NT2/D1 (cell line): ENCODE results near the gene ARHGEF4.

Experiments
- DNase-seq: peaks from one replicate; pipeline ENCODE4 v3.0.0-alpha.2; 2011; ENCODE audit warnings: low read depth, low spot score
- H3K27me3 ChIP-seq: 2 replicates; pipeline ENCODE4 v1.6.0; 2011; ENCODE audit warnings: mild to moderate bottlenecking; ENCODE audit not compliant: insufficient read length, insufficient read depth
- H3K36me3 ChIP-seq: 2 replicates; pipeline ENCODE4 v1.6.1; 2011; ENCODE audit warnings: mild to moderate bottlenecking, low read length, mixed read lengths; ENCODE audit not compliant: insufficient read depth, insufficient read length
- H3K4me1 ChIP-seq: 2 replicates; pipeline ENCODE4 v1.5.1; 2011; ENCODE audit not compliant: insufficient read depth, insufficient read length
- H3K4me3 ChIP-seq: 2 replicates; pipeline ENCODE4 v1.5.1; 2011; ENCODE audit warnings: low read depth; ENCODE audit not compliant: insufficient read length
- H3K9ac ChIP-seq: 2 replicates; pipeline ENCODE4 v1.6.0; 2011; ENCODE audit warnings: low read depth; ENCODE audit not compliant: insufficient read length
- H3K9me3 ChIP-seq: 2 replicates; pipeline ENCODE4 v1.5.1; 2011; ENCODE audit warnings: mild to moderate bottlenecking, low read length; ENCODE audit not compliant: insufficient read depth
- SUZ12 ChIP-seq: IDR thresholded peaks from 2 replicates; pipeline ENCODE4 v1.6.1; 2011; ENCODE audit not compliant: insufficient read length, insufficient read depth; ENCODE audit errors: extremely low read depth
- YY1 ChIP-seq: IDR thresholded peaks from 2 replicates; pipeline ENCODE4 v1.6.1; 2011; ENCODE audit not compliant: insufficient read length, insufficient read depth
- ZNF274 ChIP-seq: IDR thresholded peaks from 2 replicates; pipeline ENCODE4 v1.6.1; 2011; ENCODE audit warnings: mild to moderate bottlenecking, low read depth, low read length

ARHGEF4 gene

DNA sequence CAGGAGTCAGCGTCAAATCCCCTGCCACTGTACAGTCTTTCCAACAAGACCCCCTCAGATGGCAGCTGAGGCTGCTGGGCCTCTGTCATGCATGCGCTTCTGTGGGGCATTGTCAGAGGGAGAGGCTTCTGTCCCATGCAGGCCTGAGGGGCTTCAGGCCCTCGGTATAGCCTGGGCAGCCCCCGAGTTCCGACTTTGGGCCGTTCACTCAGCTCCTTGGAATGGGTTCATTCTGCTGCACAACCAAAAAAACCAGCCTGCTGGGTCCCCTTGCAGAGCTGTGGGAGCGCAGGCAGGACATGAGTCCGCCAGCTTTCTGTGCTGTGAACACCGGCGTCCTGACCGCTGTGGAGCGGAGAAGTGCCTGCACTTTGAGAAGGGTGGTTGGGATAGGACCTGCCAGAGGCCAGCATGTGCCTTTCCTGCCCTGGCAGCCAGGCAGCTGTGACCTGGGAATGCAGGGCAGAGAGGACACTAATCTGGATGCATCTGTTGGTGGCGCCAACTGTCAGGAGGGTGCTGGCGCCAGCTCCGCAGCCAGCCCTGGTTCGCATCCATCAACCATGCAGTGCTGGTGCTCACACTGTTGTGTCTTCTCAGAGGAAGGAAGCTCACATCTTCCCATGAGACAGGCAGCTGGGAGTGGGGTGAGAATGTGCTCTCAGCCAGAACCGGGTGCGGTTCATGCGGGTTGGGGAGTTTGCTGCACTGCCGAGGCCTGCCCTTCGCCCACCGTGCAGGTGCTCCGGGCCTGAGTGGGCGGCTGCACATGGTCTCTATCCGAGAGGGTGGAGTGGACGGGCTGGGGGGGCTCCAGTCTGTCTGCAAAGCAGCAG lies 14.3 kb downstream of the ARHGEF4 start:
- peaks cover 10% of the 10 kb centered on the region; the same call in 1 of the 2 replicates for H3K9me3 ChIP-seq
- TF ChIP-seq YY1 (no peak), ZNF274 (no peak), SUZ12 (no peak)
- peaks cover 3% of the 10 kb centered on the region for H3K36me3 ChIP-seq
- no peak overlapping the region for H3K9ac ChIP-seq
- DNase-seq = no peak
- no peaks in the 10 kb centered on the region for H3K27me3 ChIP-seq
- peaks cover 11% of the 10 kb centered on the region for H3K4me1 ChIP-seq
- H3K4me3 ChIP-seq = no peak overlapping the region

DNA sequence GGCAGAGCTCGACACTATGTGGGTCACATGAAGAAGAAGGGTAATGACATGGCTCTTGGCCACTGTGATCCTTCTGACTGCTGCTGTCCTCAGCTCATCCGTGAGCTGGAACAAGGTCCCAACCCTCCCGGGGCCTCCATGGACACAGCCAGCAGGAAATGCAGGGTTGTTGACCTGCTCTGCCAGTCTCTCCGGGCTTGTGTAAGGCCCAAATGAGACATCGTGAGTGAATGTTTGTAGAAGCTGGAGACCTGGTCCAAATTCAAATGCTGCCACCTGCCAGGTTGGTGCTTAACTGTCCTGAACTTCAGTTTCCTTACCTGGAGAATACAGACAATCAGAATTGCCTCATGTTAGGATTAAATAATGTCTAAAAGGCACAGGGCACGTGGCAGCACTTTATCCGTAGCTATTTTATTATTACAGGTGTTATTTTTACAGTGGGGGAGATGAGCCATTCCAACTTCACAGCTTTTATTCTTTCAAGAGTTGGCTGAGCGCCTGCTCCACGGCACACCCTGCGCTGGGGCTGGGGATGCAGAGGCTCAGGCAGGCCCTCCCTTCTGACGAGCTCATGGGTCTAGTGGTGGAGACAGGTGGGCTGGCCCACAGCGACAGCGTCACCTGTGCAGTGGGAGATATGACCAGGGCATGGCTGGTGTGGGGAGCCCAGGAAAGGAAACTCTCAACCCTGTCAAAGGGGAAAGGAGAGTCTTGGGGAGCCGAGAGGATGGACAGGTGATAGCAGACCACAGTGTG lies 15.1 kb downstream of the ARHGEF4 start:
- H3K4me3 ChIP-seq = no peak overlapping the region
- TF ChIP-seq ZNF274 (no peak), SUZ12 (no peak), YY1 (no peak)
- H3K9ac ChIP-seq = no peak overlapping the region
- no peak for DNase-seq
- peaks cover 13% of the 10 kb centered on the region; the same call in 1 of the 2 replicates for H3K9me3 ChIP-seq
- H3K27me3 ChIP-seq = no peaks in the 10 kb centered on the region
- H3K4me1 ChIP-seq = peaks cover 11% of the 10 kb centered on the region
- peaks cover 3% of the 10 kb centered on the region for H3K36me3 ChIP-seq

DNA sequence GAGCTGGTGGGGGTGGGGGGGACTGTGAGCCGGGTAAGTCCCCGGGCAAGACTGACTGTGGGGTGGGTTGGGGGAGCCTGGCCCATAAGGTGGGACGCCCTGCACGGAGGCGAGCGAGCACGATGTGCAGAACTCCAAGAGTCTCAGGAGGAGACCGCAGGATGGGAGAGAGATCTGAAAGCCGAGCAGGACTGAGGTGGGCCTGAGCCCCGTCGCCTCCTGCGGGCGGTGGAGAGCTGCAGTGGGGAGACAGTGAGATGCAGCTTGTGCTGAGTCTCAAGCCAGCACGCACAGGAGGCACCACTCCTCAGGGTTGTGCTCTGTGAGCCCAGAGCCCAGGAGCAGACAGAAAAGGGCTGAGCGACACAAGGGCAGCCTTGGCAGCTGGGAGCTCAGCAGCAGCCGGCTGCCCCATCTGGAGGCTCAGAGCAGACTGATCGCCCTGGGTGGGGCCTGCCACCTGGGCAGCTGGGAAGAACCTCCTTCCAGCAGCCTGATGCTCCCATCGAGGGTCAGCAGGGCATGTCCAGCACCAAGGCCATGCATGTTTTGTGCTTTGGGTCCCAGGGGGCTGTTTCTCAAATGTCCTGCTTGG lies 15.9 kb downstream of the ARHGEF4 start:
- Histone ChIP-seq H3K27me3 (no peaks in the 10 kb centered on the region), H3K9me3 (peaks cover 13% of the 10 kb centered on the region; the same call in 1 of the 2 replicates), H3K4me1 (peaks cover 11% of the 10 kb centered on the region), H3K36me3 (peaks cover 3% of the 10 kb centered on the region), H3K4me3 (no peak overlapping the region), H3K9ac (no peak overlapping the region)
- DNase-seq = no peak
- TF ChIP-seq SUZ12 = no peak
- no peak for TF ChIP-seq ZNF274
- no peak for TF ChIP-seq YY1

DNA sequence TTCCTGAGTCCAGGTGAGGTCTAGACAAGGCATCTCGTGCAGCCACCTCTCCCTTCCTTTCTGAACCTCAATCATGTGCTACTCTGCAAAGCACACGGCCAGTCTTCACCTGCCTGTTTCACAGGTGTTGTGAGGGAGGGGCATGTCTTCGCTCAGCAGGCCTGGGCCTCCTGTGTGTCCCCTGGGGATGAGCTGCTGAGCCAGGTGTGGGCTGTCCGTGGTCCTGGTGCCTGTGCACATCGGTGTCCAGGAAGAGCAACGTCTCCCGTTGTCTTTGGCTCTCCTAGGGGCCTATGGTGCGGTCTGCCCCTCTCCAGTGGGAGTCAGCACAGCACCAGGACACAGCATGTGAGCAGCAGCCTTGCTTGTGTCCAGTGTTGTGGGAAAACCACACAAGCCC lies 16.7 kb downstream of the ARHGEF4 start:
- Histone ChIP-seq H3K4me3 (no peak overlapping the region), H3K27me3 (no peaks in the 10 kb centered on the region), H3K4me1 (peaks cover 3% of the 10 kb centered on the region), H3K9ac (no peak overlapping the region), H3K9me3 (peaks cover 13% of the 10 kb centered on the region; the same call in 1 of the 2 replicates), H3K36me3 (peaks cover 3% of the 10 kb centered on the region)
- DNase-seq = no peak
- TF ChIP-seq SUZ12 = no peak
- TF ChIP-seq ZNF274 = no peak
- no peak for TF ChIP-seq YY1

DNA sequence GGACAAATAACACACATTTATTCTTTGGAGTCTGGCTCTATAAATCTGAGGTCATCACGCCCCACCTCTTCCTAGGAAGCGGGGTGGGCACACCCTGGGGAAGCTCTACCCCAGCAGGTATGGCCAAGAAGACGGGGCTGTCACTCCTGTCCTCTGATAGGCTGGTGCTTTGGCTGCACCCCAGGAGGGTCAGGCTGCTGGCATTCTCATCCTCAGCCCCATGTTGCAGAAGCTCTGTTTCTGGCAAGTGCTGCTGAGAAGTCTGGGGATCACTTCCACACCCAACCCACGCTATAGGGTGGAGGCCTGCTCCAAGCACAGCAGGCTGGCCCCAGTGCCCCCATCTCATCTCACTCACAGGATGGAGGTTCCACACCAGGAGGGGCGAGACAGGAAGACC lies 17.6 kb downstream of the ARHGEF4 start:
- H3K4me3 ChIP-seq = no peak overlapping the region
- H3K36me3 ChIP-seq = peaks cover 3% of the 10 kb centered on the region
- DNase-seq = no peak
- no peaks in the 10 kb centered on the region for H3K27me3 ChIP-seq
- no peak for TF ChIP-seq SUZ12
- TF ChIP-seq YY1 = no peak
- TF ChIP-seq ZNF274 = no peak
- H3K9me3 ChIP-seq = peaks cover 13% of the 10 kb centered on the region; the same call in 1 of the 2 replicates
- no peaks in the 10 kb centered on the region for H3K4me1 ChIP-seq
- no peak overlapping the region for H3K9ac ChIP-seq

DNA sequence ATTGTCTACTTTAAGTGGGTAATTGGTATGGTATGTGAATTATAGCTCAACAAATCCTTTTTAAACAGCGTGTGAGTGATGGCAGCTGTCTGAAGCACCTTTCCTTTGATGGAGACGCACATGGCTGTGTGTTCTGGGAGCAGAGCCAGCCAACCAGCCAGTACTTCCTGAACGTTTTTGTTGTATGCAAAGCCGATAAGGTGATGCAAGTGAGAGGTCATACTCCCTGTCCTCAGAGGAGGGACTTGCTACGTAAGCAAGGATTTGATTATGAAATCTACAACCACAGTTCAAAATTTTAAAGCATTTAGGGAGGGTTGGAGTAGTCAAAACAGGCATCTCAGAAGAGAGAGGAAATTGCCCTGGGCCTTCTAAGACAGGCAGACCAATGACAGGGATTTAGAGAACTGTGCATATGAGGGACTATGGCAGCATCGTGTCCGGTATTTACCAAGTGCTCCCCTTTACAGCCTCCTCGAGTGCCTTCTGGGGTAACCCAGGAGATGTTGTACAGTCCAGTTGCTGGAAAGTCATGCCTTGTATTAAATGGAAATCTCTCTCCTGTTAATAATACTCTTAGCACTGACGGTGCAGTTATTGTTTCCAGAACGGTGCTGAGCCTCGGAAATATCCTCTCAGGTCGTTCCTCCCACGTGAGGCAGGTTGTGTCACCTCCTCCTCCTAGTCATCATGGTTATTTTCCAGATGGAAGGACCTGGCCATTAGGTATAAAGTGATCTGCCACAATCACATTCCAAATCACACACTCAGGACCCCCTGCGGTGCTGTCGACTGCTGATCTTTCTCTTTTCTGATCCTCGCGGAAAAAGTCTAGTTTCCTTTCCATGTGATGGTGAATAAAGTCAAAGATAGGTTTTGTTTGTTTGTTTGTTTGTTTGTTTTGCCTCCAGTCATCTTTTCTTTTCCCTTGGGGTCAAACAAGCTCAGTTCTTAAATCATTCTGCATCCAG lies 28.4 kb downstream of the ARHGEF4 start:
- Histone ChIP-seq H3K36me3 (no peaks in the 10 kb centered on the region), H3K27me3 (no peaks in the 10 kb centered on the region), H3K9me3 (no peaks in the 10 kb centered on the region), H3K4me3 (no peak overlapping the region), H3K9ac (no peak overlapping the region), H3K4me1 (peaks cover 8% of the 10 kb centered on the region)
- DNase-seq = no peak
- TF ChIP-seq YY1 (no peak), SUZ12 (no peak)
